HG03175 (cell line): Measurements from ENCODE around the gene TRIM47.
A peak's percentile ranks its signal among the peaks of the same experiment; 100 is the strongest.

Experiments used
- ATAC-seq: cut with Tn5 transposase; IDR thresholded peaks from one replicate; pipeline ENCODE4 v1.9.1; 2021; ENCODE audit warnings: mild to moderate bottlenecking, moderate library complexity; ENCODE audit not compliant: unreplicated experiment

TRIM47 gene, protein sequence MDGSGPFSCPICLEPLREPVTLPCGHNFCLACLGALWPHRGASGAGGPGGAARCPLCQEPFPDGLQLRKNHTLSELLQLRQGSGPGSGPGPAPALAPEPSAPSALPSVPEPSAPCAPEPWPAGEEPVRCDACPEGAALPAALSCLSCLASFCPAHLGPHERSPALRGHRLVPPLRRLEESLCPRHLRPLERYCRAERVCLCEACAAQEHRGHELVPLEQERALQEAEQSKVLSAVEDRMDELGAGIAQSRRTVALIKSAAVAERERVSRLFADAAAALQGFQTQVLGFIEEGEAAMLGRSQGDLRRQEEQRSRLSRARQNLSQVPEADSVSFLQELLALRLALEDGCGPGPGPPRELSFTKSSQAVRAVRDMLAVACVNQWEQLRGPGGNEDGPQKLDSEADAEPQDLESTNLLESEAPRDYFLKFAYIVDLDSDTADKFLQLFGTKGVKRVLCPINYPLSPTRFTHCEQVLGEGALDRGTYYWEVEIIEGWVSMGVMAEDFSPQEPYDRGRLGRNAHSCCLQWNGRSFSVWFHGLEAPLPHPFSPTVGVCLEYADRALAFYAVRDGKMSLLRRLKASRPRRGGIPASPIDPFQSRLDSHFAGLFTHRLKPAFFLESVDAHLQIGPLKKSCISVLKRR

DNA sequence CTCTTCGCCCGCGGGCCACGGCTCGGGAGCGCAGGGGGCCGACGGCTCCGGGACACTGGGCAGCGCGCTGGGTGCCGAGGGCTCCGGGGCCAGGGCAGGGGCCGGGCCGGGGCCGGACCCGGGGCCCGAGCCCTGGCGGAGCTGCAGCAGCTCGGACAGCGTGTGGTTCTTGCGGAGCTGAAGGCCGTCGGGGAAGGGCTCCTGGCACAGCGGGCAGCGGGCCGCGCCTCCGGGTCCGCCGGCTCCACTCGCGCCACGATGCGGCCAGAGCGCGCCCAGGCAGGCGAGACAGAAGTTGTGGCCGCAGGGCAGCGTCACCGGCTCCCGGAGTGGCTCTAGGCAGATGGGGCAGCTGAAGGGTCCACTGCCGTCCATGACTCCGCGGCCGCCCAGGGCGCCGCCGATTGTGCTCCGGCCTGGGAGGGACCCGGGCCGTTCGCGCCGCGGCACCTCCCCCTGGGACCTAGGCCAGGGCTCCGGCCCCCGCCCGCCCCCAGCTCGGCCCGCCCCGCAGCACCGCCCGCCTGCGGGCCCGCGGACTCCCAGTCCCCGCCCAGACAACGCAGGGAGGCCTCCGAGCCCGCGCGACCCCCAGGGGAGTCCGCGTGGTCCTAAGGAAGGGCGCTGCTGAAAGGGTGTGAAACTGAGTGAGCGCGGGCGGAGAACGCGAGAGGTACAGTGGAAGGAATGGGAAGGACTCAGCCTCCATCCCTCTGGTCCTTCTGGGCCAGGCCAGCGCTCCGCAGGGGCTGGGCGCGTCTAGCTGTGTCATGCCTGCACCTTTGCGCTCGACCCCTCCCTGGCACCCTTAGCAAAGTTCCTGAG lies at the start of gene TRIM47:
Gene TRIM47, minus strand, starts transcription at position 408 of the 825 bp plus-strand sequence. Its CDS starts 33 bp downstream, at position 375.
- ATAC-seq, result peak; percentile 17

DNA sequence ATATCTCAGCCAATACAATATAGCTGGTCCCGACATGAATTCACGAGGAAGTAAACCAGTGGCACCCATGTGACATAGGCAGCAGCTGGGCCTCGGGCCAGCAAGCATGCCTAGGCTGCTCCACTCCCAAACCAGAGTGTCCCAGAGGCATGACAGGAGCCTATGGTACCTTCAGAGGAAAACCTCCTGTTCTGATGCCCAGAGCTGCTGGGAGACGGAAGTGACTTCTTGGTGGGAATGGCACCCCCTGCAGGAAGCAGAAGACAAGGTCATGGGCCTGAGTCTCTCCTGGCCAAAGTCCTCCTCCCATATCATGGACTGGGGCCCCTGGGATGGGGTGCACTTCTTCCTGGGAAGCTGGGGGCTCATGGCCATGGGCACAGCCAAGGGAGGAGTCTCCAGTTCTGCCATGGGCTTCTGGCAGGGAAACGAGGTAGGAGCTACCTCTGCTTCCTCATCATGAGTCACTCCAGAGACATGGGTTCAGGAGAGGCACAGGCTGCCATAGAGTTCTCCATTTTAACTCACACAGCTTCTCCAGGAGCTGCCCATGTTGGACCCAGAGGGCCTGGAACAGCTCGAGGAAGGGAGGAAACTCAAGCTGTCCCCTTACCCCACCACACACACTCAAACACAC lies 49.0 kb upstream of the TRIM47 start:
- no peak for ATAC-seq

DNA sequence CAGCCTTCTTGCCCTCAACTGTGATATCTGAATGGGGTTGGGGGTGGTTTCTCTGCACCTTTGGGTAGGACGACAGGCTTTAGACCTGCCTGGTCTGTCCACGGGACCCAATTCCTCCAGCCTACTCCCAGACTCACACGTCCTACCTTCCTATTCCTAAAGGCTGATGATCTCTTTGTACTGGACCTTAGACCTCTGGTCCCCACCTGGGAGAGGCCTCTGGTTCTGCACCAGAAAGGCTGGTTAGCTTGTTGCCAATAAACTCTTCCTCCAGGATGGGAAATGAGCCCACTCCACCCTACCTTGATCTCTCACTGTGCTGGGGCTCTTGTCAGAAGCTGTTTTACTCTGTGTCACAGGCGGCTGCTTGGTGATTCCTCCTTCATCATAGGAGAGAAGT lies 48.1 kb upstream of the TRIM47 start:
- ATAC-seq, result no peak

DNA sequence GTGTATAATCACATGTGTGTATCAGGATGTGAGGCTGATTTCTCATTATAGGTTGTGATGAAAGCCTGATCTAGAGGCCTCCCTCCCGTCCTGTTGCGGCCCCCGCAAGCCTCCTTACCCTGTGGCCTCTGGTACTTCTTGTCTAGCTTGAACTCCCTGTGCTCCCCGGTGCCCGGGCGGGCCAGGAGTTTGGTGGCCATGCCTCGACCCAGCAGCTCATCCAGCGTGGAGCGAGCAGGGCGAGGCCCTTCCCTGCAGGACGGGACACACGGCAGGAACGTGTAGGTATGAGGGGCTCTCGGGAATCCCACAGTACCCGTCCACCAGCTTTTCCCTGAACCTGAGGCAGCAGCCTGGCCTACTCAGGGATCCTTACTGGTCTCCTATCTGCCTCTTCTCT lies 47.5 kb upstream of the TRIM47 start:
- no peak for ATAC-seq

DNA sequence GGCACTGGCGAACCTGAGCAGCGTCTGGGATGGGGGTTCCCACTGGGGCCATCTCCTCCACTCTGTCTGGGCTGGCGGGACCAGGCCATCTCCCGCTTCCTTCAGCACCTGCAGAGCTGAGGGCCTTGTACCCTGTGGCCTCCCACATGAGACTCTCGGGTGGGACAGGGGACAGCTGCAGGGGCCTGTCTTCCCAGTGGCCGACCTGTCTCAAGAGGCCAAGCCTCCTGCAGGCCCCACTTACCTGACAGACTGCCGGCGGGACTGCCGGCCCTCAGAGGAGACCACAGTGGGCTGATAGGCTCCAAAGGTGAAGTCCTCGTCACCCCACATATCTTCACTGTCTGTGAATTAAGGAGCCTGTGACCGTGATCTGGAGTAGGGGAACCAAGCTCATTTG lies 46.7 kb upstream of the TRIM47 start:
- ATAC-seq, result no peak

DNA sequence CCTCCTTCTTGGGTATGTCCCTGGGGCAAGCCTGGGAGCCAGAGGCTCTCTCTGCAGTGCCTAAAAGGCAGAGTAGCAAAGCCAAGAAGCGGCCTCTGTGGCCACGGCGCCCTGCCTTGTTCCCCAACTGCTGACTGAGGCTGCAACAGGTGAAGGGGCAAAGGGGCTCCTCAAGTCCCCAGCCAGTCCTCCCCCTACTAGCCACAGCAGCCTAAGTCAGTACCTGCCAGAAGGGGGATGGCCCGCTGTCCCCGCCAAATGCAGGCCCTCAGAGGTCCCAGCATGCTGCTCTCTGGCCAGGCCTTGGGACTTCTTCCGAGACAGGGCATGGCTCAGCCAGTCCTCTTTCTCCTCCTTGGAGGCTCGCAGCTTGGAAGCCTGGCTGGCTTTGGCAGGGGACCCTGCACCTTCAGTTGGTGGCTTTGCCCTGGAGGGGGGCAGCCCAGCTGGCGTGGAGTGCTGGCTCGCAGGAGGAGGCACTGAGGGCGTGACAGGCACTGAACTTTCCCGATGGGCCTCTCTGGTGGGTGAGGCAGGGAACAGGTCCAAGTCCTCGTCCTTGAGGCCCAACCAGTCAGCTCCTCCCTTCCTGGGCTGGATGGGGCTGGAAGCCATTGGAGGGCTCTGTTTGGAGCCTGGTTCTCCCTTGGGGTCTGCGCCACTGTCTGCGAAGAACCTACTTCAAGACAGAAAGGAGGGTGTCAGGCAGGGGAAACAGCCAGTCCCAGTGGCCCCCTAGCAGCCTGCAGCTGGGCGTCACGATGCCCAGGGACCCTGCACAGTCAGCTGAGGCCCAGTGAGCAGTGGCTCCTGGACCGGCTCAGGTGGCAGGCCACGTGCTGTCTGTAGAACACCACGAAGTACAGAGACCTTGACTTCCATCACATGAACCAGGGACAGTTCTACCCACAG lies 44.8 kb upstream of the TRIM47 start:
- no peak for ATAC-seq

DNA sequence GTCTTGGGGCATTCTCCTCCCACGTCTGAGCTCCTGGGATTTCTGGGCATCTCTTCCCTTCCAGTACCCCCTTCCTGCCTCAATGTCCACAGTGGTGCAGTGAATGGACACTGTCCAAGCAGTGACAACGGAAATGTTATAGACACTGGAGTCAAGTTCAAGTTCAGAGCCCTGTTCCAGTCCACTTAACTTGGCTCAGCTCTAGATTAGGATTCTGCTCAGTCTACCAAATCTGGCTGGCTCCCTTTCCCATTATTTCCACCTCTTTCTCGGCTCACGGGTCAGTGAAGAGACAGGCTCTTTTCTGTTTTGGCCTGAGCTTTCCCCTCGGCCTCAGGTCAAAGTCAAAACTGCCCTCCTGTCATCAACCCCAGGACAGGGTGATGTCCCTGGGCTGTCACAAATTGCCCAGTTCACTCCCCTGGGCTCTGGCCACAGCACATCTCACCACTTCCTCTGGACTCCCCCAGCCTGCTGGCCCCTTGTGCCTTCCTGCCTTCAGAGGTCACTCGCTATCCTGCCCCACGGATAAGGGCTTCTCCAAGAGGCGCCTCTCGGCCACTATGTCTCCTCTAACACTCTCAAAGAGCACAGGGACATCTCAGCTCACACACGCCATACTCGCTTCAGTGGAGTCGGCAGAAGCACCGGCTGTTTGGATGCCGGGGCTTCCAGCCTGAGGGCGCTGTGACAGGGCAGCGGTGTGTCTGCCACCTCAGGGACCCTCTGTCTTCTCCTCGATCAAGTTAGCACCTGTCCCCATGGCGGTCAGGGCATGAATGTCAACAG lies 44.0 kb upstream of the TRIM47 start:
- no peak for ATAC-seq

DNA sequence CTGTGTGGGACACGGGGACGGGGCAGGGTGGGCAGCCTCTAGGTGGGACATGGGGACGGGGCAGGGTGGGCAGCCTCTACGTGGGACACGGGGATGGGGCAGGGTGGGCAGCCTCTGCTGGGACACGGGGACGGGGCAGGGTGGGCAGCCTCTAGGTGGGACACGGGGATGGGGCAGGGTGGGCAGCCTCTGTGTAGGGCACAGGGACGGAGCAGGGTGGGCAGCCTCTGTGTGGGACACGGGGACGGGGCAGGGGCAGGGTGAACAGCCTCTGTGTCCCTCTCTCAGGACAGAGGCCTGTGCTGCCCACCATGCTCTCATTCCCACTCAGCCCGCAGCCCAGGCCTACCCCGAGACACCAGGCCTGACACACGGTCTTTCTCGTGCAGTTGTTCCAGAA lies 43.2 kb upstream of the TRIM47 start:
- no peak for ATAC-seq

DNA sequence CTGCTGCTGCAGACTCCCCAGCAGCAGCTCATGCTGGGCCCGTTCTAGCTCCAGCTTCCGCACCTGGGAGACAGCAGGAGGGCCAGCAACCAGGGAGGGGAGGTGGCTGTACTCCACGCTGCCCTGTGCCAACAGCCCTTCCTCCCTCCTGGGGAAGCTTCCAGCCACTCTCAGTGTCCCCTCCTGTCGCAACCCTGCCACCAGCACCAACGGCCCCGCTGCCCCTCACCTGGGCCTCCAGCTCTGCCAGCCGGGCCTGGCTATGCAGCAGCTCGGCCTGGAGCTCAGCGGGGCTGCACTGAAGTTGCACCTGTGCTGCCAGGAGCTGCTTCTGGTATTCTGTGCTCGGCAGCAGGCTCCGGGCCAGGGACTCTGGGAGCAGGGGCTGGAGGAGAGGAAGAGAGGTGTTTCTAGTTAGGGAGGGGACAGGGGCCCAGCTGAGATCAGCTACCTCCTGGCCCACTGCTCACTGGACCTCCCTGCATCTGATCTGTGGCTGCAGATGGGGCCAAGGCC lies 41.7 kb upstream of the TRIM47 start:
- ATAC-seq, result no peak

DNA sequence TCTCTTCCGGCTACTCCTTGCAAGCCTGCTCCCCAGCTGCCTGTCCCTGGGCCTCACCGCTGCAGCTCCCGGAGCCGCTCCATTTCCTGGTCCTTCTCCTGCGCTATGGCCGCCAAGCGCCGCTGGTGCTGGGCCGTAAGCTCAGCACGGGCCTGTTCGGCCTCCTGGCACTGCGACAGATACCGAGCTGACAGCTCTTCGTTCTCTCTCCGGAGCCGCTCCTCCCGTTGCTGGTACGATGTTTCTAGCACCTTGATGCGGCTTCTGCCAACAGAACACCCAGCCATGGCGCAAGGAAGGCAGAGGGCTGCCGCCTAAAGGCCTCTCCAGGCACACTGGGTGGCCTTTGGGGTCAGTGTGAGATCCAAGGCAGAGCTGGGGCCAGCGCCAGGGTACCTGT lies 41.2 kb upstream of the TRIM47 start:
- no peak for ATAC-seq

DNA sequence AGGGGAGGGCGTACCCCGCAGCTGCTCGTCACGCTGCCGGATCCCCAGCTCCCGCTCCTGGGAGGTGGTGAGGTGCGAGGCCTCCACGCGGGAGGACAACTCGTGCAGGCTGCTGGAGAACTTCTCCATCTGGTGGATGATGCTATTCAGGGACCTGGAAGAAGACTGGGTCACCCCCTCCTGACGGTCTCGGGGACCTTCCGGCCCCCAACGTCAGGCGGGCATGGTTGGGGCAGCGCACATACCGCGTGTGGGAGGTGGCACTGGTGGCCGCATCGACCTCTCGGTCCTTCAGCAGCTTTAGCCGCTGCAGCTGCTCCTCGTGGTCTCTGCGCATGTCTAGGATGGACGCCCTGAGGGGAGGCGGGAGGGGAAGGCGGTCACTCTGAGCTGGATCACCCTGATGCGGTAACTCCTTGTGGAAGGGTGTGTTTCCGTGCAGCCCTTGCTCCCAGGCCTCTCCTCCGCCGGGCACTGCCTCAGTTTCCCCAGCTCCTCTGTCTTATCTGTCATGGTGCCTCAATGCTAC lies 39.6 kb upstream of the TRIM47 start:
- no peak for ATAC-seq

DNA sequence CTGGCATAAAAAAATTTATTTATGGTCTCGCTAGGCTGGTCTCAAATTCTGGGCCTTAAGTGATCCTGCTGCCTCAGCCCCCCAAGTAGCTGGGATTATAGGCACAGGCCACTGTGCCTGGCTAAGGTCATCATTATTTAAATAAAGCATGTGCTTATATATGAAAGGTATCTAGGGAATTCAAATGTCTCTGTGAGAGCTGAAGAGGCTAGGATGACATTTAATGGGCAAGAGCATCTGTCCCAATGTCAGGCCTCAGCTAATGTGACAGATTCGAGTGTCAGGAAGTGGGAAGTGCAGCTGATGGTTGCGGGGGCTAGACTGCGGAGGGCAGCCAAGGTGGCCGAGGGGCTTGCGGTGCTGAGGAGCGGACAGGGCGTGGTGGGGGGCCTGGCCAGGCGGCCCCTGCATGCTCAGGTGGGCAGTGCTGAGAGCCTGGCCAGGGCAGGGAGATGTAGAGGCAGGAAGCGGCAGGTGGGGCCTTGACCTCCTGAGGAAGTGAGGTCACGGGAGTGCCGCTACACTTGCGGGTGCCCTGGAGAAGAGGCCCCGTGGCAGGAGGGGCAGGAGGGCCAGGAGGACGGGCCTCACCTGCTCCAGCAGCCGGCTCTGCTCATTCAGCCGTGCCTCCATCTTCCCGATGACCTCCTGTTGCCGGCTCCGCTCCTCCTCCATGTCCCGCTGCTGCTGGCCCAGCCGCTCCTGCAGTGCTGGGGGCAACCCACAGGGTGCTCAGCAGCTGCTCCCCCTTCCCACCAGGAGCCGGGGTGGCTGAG lies 38.9 kb upstream of the TRIM47 start:
- no peak for ATAC-seq

DNA sequence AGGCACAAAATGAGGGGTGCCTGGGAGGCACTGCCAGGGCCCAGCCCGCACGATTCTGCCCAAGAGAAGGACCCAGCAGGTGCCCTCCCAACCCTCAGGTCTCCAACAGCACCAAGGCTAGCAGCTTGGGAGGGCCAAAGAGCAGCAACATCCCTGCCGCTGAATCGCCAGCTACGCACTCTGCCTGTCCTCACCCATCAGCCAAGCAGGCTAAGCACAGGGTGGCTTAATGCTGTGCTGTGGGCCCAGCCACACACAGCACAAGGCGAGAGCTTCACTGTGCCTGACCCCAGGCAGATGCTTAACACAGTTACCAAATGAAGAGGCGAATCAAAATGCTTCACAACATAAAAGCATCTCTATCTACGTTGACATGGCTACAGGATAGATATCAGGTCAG lies 36.9 kb upstream of the TRIM47 start:
- no peak for ATAC-seq

DNA sequence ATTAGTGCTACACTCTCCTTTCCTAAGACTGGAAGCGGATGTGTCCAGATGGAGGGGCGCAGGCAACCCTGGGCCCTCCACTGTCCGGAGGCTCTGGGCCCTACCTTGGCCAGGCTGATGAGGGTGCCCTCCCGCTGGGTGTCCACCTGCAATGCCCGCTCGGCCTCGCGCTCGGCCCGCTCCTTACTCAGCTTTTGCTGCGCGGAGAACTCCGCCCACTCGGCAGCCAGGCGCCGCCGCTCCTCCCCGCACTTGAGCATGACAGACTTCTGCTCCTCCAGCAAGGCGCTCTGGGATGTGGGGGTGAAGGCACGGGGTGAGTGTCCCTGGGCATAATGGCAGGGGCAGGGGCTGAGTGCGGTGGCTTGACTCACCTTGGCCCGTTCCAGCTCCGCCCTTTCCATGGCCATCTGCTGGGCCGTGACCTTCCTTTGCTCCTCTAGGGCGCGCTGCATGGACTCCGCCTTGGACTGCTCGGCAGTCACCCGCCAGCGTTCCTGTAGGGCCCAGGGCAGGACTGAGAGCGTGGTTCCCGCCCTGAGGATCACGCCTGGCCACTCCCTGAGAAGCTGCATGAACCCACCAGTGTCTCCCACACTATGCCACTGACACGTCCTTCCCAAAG lies 36.4 kb upstream of the TRIM47 start:
- ATAC-seq, result no peak

DNA sequence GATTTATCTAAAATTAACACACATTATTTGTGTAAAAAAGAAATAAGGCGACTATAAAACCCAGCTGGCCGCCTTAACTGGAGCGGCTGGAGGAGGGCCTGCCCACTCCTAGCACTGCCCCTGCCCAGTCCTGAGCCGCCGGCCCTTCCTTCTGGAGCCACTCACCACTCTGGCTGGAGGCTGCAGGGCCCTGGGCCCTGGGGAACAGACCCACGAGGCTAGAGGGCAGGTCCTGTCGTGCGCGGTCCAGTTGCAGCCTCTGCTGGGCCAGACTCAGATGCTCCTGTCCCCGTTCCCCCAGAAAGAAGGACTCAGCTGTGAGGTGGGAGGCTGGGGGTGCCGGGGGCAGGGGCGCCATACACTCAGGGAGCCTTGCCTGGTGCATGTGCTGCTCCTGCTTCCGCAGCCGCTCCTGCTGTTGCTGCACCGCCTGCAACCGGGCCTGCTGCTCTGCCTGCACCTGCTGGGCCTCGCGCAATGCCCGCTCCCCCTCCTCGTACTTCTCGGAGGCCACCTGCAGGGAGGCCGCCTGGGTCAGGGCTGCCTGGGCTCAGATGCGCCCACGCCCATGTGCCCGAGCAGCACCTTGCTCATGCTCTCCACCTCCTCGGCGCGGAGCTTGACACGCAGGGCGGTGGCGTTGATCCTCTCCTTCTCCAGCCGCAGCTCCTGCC lies 35.3 kb upstream of the TRIM47 start:
- no peak for ATAC-seq

DNA sequence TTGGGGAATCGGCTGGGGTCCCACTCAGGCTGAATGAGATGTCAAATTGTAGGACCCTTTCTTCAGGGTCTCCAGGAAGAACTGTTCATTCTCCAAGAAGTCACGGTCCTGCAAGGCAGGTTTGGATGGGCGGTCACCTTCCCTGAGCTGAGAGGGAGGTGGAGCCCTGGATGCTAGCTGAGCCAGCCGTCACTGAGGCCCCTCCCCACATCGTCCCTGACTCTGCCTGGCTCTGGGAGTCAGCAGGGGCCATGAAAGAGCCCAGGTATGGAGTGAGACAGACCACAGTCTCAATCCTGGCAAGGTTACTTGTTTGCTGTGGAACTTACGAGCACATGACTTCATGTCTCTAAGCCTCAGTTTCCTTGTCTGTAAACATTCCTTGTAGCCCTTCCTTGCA lies 32.3 kb upstream of the TRIM47 start:
- ATAC-seq, result no peak

DNA sequence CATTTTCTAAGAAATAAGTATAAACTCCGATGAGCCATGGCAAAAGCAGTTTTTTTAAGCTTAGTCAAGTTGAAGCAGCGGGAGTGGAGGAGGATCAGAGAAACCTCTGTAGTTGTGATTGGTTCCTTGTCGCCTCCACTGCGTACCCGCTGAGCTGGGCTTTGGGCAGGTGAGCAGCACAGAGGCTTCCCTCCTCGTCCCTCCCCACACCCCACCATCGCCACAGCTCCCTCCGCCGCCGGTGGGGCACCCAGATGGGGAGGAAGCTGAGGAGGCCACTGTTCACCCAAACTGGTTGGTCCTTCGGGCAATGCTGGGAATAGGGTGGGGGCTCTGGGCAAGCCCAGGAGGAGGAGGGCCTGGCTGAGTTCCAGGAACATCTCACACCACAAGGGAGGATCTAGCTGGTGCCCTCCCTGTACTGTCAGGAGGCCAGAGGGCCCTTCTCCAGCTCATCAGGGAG lies 31.5 kb upstream of the TRIM47 start:
- no peak for ATAC-seq
